Measurements from ENCODE around the gene CLHC1.
A peak's percentile ranks its signal among the peaks of the same experiment; 100 is the strongest.

The CLHC1 gene

DNA sequence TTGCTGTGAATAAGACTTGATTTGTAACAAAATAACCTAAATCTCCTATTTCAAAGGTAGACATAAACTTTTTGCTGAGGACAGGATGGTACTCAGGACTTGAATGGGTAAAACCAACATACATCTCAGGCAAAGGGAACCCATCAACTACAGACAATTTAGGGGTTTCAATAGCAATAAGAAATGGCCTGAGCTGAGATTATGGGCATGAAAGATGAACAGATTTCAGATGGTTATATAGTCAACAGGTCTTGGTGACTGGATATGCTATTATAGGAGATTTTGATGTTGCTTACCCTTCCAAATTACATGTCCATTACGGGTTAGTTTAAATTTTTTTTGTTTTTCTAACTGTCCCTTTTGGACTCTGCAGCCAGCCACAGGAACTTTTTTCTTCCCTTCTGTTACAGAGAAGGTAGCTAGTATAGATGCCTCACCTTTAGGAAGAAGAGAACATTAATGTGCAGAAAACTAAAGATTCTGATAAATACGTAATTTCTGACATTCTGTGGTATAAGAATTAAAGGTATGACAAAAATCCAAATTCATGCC, 5.0 kb upstream of the CLHC1 start:
- TF ChIP-seq, protein P1, sequence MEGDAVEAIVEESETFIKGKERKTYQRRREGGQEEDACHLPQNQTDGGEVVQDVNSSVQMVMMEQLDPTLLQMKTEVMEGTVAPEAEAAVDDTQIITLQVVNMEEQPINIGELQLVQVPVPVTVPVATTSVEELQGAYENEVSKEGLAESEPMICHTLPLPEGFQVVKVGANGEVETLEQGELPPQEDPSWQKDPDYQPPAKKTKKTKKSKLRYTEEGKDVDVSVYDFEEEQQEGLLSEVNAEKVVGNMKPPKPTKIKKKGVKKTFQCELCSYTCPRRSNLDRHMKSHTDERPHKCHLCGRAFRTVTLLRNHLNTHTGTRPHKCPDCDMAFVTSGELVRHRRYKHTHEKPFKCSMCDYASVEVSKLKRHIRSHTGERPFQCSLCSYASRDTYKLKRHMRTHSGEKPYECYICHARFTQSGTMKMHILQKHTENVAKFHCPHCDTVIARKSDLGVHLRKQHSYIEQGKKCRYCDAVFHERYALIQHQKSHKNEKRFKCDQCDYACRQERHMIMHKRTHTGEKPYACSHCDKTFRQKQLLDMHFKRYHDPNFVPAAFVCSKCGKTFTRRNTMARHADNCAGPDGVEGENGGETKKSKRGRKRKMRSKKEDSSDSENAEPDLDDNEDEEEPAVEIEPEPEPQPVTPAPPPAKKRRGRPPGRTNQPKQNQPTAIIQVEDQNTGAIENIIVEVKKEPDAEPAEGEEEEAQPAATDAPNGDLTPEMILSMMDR (conservative IDR thresholded peaks at IDR 0.05; ENCODE audit: low read depth, low read length): no peak
- no peak overlapping the region for H3K4me3 ChIP-seq (ENCODE audit: low read depth, low read length)
- DNase-seq (ENCODE audit: low read depth): no peak

DNA sequence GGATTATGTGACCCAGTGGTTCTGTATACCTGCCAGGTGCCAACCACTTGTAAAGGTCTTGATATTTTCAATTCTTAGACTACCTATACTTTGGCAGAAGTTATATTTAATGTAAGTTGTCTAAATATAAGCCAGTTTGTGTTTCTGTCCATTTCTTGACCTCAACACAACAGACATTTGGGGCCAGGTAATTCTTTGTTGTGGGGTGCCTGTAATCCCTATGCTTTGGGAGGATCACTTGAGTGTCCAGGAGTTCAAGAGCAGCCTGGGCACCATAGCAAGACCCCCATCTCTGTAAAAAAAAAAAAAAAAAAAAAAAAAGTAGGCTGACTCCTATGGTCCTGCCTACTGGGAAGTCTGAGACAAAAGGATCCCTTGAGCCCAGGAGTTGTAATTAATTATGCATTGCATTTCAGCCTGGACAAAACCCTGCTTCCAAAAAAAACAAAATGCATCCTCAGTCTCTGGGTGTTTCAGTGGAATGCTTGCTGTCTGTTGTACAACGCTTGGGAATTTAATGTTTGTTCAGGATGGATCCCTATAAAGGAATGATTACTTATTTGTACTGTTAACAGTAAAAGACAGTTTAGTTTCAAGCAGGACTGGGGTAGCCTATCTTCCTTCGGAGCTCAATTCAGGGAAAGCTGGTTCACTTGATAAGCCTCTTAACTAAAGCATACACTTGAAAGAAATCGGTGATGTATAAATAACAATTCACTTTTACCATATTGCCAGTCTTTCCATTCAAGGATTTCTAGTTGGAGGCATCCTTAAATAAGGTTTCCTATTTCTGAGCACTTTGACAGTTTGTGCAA, 3.8 kb upstream of the CLHC1 start:
- TF ChIP-seq, protein P1 (conservative IDR thresholded peaks at IDR 0.05; ENCODE audit: low read depth, low read length): no peak
- no peak overlapping the region for H3K4me3 ChIP-seq (ENCODE audit: low read depth, low read length)
- no peak for DNase-seq (ENCODE audit: low read depth)

- H3K4me3 ChIP-seq (ENCODE audit: low read depth, low read length): peak overlapping the region; percentile 77
- DNase-seq (ENCODE audit: low read depth): no peak
- TF ChIP-seq, protein P1 (conservative IDR thresholded peaks at IDR 0.05; ENCODE audit: low read depth, low read length): no peak
Observed at GRCh38 chr2:55233658-55233940, 1.5 kb upstream of the CLHC1 start.

GRCh38 chr2:55232863-55233657, 967 bp upstream of the CLHC1 start:
- TF ChIP-seq, protein P1 (conservative IDR thresholded peaks at IDR 0.05; ENCODE audit: low read depth, low read length): no peak
- peak overlapping the region; percentile 77 for H3K4me3 ChIP-seq (ENCODE audit: low read depth, low read length)
- DNase-seq (ENCODE audit: low read depth): peak; percentile 51

DNA sequence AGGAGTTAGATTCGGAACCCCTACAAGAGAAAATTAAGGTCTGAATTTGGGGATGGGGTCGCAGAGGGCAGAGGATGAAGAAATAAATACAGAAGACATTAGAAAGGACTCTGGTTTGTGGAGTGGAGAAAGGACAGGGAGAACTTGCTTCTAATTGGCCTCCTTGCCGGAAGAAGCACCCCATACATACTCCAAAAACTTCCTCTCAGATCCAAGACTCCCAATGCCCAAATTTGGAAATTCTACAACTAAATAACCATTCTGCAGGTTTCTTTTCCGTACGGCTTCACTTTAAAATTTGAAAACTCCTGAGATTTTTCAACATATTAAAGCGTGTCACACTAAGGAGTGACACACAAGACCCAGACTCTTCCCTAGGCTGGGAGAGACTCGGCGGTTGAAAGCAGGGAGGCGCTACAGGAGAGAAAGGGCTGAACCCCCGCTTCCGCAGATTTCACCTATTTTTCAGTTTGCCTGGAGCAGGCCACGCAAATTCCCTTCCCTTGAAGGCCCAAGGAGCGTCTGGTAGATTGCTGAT, 478 bp downstream of the CLHC1 start:
- peak overlapping the region; percentile 77 for H3K4me3 ChIP-seq (ENCODE audit: low read depth, low read length)
- TF ChIP-seq, protein P1 (conservative IDR thresholded peaks at IDR 0.05; ENCODE audit: low read depth, low read length): no peak
- DNase-seq (ENCODE audit: low read depth): peak; percentile 51

DNA sequence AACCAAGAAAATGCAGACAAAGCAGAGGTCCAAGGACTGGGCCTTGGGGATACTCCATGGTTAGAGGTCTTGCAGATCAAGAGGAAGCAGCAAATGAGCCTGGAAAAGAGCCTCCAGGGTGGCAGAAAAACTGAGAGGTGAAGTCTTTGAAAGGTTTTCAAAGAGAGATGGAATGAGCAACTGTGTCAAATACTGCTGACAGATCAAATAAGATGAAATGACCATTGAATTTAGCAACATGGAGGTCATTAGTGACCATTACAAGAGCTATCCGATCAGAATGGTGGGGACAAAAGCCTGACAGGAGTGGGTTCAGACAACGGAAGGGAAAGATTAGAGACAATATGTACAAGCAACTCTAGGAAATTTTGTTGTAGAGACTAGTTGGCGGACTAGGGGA, 1.5 kb downstream of the CLHC1 start:
- no peak overlapping the region for H3K4me3 ChIP-seq (ENCODE audit: low read depth, low read length)
- TF ChIP-seq, protein P1 (conservative IDR thresholded peaks at IDR 0.05; ENCODE audit: low read depth, low read length): no peak
- no peak for DNase-seq (ENCODE audit: low read depth)

Data from choroid plexus epithelial cell (primary cell).